ENCODE results near the gene FAM219B.

DNA sequence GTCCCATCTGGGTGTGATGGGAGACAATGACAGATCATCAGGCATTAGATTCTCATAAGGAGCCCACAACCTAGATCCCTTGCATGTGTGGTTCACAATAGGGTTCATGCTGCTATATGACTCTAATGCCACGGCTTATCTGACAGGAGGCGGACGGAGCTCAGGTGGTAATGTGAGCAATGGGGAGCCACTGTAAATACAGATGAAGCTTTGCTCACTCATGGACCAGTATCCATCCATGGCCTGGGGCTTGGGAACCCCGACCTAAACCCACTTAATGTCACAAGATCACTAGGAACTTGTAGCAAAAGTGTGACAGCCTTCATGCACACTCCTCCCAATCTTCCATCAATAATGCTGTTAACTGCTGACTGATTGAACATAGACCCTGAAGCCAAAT, 2.0 kb upstream of the FAM219B start:
- TF ChIP-seq CTCF (IDR thresholded peaks at IDR 0.05; ENCODE audit: low read depth, low read length, missing input control) (no peak), HNF4A (conservative IDR thresholded peaks at IDR 0.05) (no peak)
- TF ChIP-seq, protein P1, sequence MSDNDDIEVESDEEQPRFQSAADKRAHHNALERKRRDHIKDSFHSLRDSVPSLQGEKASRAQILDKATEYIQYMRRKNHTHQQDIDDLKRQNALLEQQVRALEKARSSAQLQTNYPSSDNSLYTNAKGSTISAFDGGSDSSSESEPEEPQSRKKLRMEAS (IDR thresholded peaks at IDR 0.05) = no peak

Measured in liver (tissue), 3 donors.